B cell (primary cell): Measurements from ENCODE around the gene BCL2. TPM values are rescaled to one million over a fixed set of nuclear protein-coding genes. Genes with fewer than 3 reads are reported as not detected.

Source experiments
- ATAC-seq: fragments of 200-7000 bp; cut with Tn5 transposase; one replicate; pipeline ENCODE4 v1.10.0; 2021; ENCODE audit warnings: low read depth, mild to moderate bottlenecking, moderate number of reproducible peaks, moderate library complexity
- CTCF ChIA-PET: fragments of 350-600 bp; sonication (Branson Sonifier 250); formaldehyde crosslinking; loops from one replicate; lab custom pipeline; 2021; ENCODE audit warnings: antibody characterized with exemption, inconsistent platforms; lab: Charles Lee
- POLR2A ChIA-PET: fragments of 350-600 bp; sonication (Branson Sonifier 250); formaldehyde crosslinking; loops from one replicate; lab custom pipeline; 2021; ENCODE audit warnings: antibody characterized with exemption; lab: Charles Lee
- DNase-seq: peaks from one replicate; pipeline ENCODE4 v3.0.0; 2013
- H2AFZ ChIP-seq: 2 replicates; pipeline ENCODE4 v1.6.1; 2012; ENCODE audit warnings: mild to moderate bottlenecking, low read depth, low read length; ENCODE audit not compliant: insufficient read depth, poor library complexity, severe bottlenecking
- H3K27ac ChIP-seq, 2 donors: 1 replicate in 1 of 2; 2 replicates in 1 of 2; pipeline ENCODE4 v1.5.1; 2012 to 2013; ENCODE audit warnings: low read length in 2 of 2, mild to moderate bottlenecking in 2 of 2, moderate library complexity in 1 of 2
- H3K27me3 ChIP-seq, 4 experiments: fragments of 200-600 bp in 1 of 4; sonication (generic) in 1 of 4; replicated peaks in 1 of 4; 1 replicate in 2 of 4; 2 replicates in 2 of 4; pipeline versions ENCODE4 v1.6.1 to v1.7.0; 2013 to 2016; ENCODE audit warnings: low read length in 3 of 4, mild to moderate bottlenecking in 2 of 4, mixed read lengths in 1 of 4, moderate library complexity in 1 of 4; ENCODE audit not compliant: insufficient read depth in 4 of 4, control insufficient read depth in 3 of 4; ENCODE audit errors: control extremely low read depth in 1 of 4
- H3K36me3 ChIP-seq, 2 experiments: replicated peaks in 1 of 2; 1 replicate in 1 of 2; 2 replicates in 1 of 2; pipeline versions ENCODE4 v1.6.1 to v1.7.1; 2013; ENCODE audit warnings: low read length in 1 of 2; ENCODE audit not compliant: insufficient read depth in 2 of 2, control insufficient read depth in 1 of 2; ENCODE audit errors: control extremely low read depth in 1 of 2, extremely low read depth in 1 of 2
- H3K4me1 ChIP-seq, 2 donors: fragments of 200-600 bp in 1 of 2; sonication (generic) in 1 of 2; 1 replicate in 1 of 2; 2 replicates in 1 of 2; pipeline versions ENCODE4 v1.5.1 to v1.6.1; 2013 to 2017; ENCODE audit warnings: low read length in 2 of 2; ENCODE audit not compliant: control insufficient read depth in 2 of 2, insufficient read depth in 2 of 2
- H3K4me2 ChIP-seq: replicated peaks from 2 replicates; pipeline ENCODE3; 2012; ENCODE audit warnings: mild to moderate bottlenecking, low read depth, low read length; ENCODE audit not compliant: poor library complexity, severe bottlenecking
- H3K4me3 ChIP-seq, 5 experiments: fragments of 200-600 bp in 1 of 5; sonication (generic) in 1 of 5; 1 replicate in 3 of 5; 2 replicates in 2 of 5; pipeline versions ENCODE4 v1.5.1 to v1.7.0; 2011 to 2016; ENCODE audit warnings: low read length in 4 of 5, mild to moderate bottlenecking in 4 of 5, low read depth in 2 of 5, control low read depth in 1 of 5, moderate library complexity in 1 of 5; ENCODE audit not compliant: insufficient read depth in 1 of 5; ENCODE audit errors: control extremely low read depth in 1 of 5, extremely low read depth in 1 of 5
- H3K79me2 ChIP-seq: fragments of 200-600 bp; sonication (generic); one replicate; pipeline ENCODE4 v1.6.0; 2016; ENCODE audit warnings: low read length; ENCODE audit not compliant: control insufficient read depth, insufficient read depth
- H3K9ac ChIP-seq: fragments of 200-600 bp; sonication (generic); 2 replicates; pipeline ENCODE4 v1.6.1; 2017; ENCODE audit warnings: mild to moderate bottlenecking, low read length, moderate library complexity
- H3K9me3 ChIP-seq, 3 donors: one replicate each; pipeline versions ENCODE4 v1.6.1 to v1.7.1; 2013; ENCODE audit warnings: low read length in 2 of 3; ENCODE audit not compliant: control insufficient read depth in 2 of 3, insufficient read depth in 1 of 3; ENCODE audit errors: control extremely low read depth in 1 of 3
- H4K20me1 ChIP-seq: 2 replicates; pipeline ENCODE4 v1.6.0; 2012; ENCODE audit warnings: mild to moderate bottlenecking, low read length; ENCODE audit not compliant: insufficient read depth, control insufficient read depth, poor library complexity, severe bottlenecking
- H3K27ac Mint-ChIP-seq: one replicate; pipeline ENCODE4 v1.8.0; 2021; ENCODE audit warnings: mixed read lengths
- H3K27me3 Mint-ChIP-seq: one replicate; pipeline ENCODE4 v1.8.0; 2021; ENCODE audit warnings: mixed read lengths
- H3K4me1 Mint-ChIP-seq: one replicate; pipeline ENCODE4 v1.8.0; 2021; ENCODE audit warnings: mixed read lengths
- H3K4me3 Mint-ChIP-seq: one replicate; pipeline ENCODE4 v1.8.0; 2021; ENCODE audit warnings: mixed read lengths
- H3K9me3 Mint-ChIP-seq: one replicate; pipeline ENCODE4 v1.8.0; 2022; ENCODE audit warnings: mixed read lengths; ENCODE audit not compliant: insufficient read depth
- CTCF ChIP-seq: fragments of 200-600 bp; IDR thresholded peaks from one replicate; pipeline ENCODE4 v1.8.0; 2022; ENCODE audit warnings: antibody characterized with exemption, mild to moderate bottlenecking
- EZH2 ChIP-seq: IDR thresholded peaks from 2 replicates; pipeline ENCODE4 v1.6.1; 2012; ENCODE audit warnings: borderline replicate concordance, low read depth, mild to moderate bottlenecking, moderate library complexity, low read length; ENCODE audit not compliant: insufficient read depth, poor library complexity, severe bottlenecking
- WGBS: methylation state at CpG from one replicate; pipeline ENCODE4 v1.1.5; 2013; ENCODE audit warnings: missing lambda C conversion rate; ENCODE audit not compliant: insufficient coverage; 5-methylcytosine and 5-hydroxymethylcytosine counted together
- intact Hi-C: fragments of 100-400 bp; cut with micrococcal nuclease; formaldehyde crosslinking; loops from one replicate; pipeline ENCODE4 v1.10.0; 2022
- polyA plus RNA-seq: library from polyadenylated mRNA; depleted of rRNA; stranded (reverse); fragments of >200 nt; gene quantifications from 2 replicates; pipeline ENCODE4 v1.2.3, GENCODE V29; 2012
- total RNA-seq, 2 donors: library from RNA; stranded (reverse); fragments of 120-200 nt in 1 of 2; gene quantifications; 1 replicate in 1 of 2; 2 replicates in 1 of 2; pipeline versions ENCODE4 v1.2.3 to v1.2.4, GENCODE V29; 2013 to 2022

Gene BCL2
- total and polyA plus RNA-seq, 2 donors (not counting 1 experiment from before 2014, with no cell fraction given) = 27.6 to 144 TPM

DNA sequence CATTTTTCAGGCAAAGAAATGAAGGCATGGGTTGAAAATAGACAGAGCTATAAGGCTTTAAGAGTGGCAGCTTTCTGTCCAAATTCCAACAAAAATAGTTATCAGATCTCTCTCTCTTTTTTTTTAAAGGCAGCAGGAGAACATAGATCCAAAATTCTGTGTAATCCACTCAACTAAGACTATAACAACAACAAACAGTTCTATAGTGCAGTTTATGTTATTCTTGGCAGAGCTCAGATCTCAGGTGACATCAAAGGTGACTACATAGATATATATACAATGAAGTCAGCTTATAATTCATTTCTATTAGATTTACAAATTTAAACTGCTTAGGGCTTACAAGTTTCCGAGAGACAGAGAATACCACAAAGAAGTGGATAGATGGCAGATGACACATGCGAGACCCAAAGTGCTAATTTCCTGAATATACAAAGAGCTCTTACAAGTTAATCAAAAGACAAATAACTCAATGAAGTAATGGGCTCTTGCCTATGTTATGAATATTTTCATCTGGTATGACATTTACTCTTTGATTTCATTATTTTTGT lies 223.2 kb downstream of the BCL2 start:
- POLR2A ChIA-PET = no interaction called here
- H3K9me3 Mint-ChIP-seq = no peaks in the 10 kb centered on the region
- no peak overlapping the region for H3K4me2 ChIP-seq
- no peak overlapping the region for H3K4me3 Mint-ChIP-seq
- H4K20me1 ChIP-seq = no peaks in the 10 kb centered on the region
- H3K36me3 ChIP-seq = no peaks in the 10 kb centered on the region
- intact Hi-C loops = no loop called here
- no CpG with 5 or more reads among the region's 2 CpGs for WGBS
- ATAC-seq (no peak), DNase-seq (no peak)
- H3K9ac ChIP-seq = no peak overlapping the region
- H3K4me1 Mint-ChIP-seq = peaks cover 15% of the 10 kb centered on the region
- no peaks in the 10 kb centered on the region for H3K9me3 ChIP-seq
- no peaks in the 10 kb centered on the region for H3K79me2 ChIP-seq
- H2AFZ ChIP-seq = no peak overlapping the region
- peaks cover 0 to 1% (median 0%) of the 10 kb centered on the region in 4 experiments for H3K27me3 ChIP-seq
- no peak overlapping the region for H3K4me3 ChIP-seq
- CTCF ChIA-PET = interaction anchor here (1.0 kb wide), 1 partner anchor 10 kb away, joined by 4 read pairs; no protein-coding TSS in a partner anchor
- peaks cover 12% of the 10 kb centered on the region for H3K27me3 Mint-ChIP-seq
- no peak for TF ChIP-seq EZH2
- no peak for TF ChIP-seq CTCF
- H3K27ac ChIP-seq = no peak overlapping the region
- no peak overlapping the region for H3K27ac Mint-ChIP-seq
- H3K4me1 ChIP-seq = peaks cover 15 to 21% of the 10 kb centered on the region in 2 donors

- intact Hi-C loops = no loop called here
- peaks cover 15% of the 10 kb centered on the region for H3K4me1 Mint-ChIP-seq
- POLR2A ChIA-PET = no interaction called here
Observed at GRCh38 chr18:63095768-63096167, 223.8 kb downstream of the BCL2 start.

More at GRCh38 chr18:63095768-63096167, 223.8 kb downstream of the BCL2 start:
- no peak overlapping the region for H3K27ac ChIP-seq
- no peaks in the 10 kb centered on the region for H3K9me3 ChIP-seq
- peaks cover 15 to 21% of the 10 kb centered on the region in 2 donors for H3K4me1 ChIP-seq
- DNase-seq (no peak), ATAC-seq (no peak)
- H3K4me2 ChIP-seq = no peak overlapping the region
- TF ChIP-seq EZH2 = no peak
- no peak for TF ChIP-seq CTCF
- no peak overlapping the region for H3K27ac Mint-ChIP-seq
- no peaks in the 10 kb centered on the region for H4K20me1 ChIP-seq
- no peak overlapping the region for H3K4me3 Mint-ChIP-seq
- no peak overlapping the region for H3K4me3 ChIP-seq
- H3K79me2 ChIP-seq = no peaks in the 10 kb centered on the region
- H3K27me3 ChIP-seq = peaks cover 0 to 3% (median 0%) of the 10 kb centered on the region in 4 experiments
- H3K9ac ChIP-seq = no peak overlapping the region
- CTCF ChIA-PET = interaction anchor here (1.0 to 1.4 kb wide), 2 partner anchors 10 to 40 kb away, joined by 3 to 4 read pairs; no protein-coding TSS in a partner anchor
- 58% methylated on average over 5 of the region's 6 CpGs for WGBS
- H3K9me3 Mint-ChIP-seq = no peaks in the 10 kb centered on the region
- H2AFZ ChIP-seq = no peak overlapping the region
- no peaks in the 10 kb centered on the region for H3K36me3 ChIP-seq
- peaks cover 12% of the 10 kb centered on the region for H3K27me3 Mint-ChIP-seq
